GM21526 (cell line): ENCODE results near the gene TLE5.
"Not testable (repeated sequence)": the region's sequence is repeated elsewhere in the genome, so short reads cannot be mapped to it uniquely, and the experiment has no call there.

Experiments
- ATAC-seq: cut with Tn5 transposase; IDR thresholded peaks from one replicate; pipeline ENCODE4 v1.9.1; 2021; ENCODE audit warnings: moderate library complexity; ENCODE audit not compliant: unreplicated experiment, low FRiP score

TLE5 gene

GRCh38 chr19:3096902-3097326, 34.6 kb upstream of the TLE5 start:
- ATAC-seq, result no peak

GRCh38 chr19:3096267-3096901, 34.1 kb upstream of the TLE5 start:
- no peak for ATAC-seq

GRCh38 chr19:3095441-3096191, 33.3 kb upstream of the TLE5 start:
- no peak for ATAC-seq

DNA sequence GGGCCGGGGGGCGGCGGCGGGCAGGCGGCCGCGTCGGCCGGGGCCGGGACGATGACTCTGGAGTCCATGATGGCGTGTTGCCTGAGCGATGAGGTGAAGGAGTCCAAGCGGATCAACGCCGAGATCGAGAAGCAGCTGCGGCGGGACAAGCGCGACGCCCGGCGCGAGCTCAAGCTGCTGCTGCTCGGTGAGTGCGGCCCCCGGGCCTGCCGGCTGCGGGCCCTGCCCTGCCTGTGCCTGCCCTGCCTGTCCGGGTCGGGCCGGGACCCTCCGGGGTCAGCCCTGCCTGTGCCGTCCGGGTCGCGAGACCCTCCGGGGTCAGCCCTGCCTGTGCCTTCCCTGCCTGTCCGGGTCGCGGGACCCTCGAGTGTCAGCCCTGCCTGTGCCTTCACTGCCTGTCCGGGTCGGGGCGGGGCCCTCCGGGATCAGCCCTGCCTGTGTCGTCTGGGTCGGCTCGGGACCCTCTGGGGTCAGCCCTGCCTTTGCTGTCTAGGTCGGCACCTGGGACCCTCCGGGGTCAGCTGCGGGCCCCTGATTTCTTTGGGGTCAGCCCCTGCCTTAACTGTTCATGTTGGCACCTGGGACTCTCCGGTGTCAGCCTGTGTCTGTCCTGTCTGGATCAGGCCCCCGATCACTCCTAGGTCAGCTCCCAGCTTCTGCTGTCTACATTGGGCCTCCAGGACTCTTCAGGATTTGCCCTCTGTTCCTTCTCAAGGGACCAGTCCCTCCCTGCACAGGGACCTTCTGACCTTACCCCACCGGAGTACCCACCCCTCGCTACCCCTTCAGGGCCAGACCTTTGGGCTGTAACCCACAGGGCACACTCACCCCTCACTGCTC, 32.5 kb upstream of the TLE5 start:
- no peak for ATAC-seq

GRCh38 chr19:3089299-3089855, 27.1 kb upstream of the TLE5 start:
- not testable (repeated sequence) for ATAC-seq

DNA sequence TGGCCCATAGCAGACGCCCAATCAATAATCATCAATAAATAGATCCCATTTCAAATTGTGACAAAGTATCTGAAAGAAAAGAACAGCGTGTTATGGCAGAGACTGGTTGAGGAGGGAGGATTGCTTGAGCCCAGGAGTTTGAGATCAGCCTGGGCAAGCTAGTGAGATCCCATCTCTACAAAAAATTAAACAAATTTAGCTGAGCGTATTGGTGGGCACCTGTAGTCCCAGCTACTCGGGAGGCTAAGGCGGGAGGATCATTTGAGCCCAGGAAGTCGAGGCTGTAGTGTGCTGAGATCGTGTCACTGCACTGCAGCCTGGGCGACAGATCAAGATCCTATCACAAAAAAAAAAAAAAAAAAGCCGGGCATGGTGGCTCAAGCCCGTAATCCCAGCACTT, 25.5 kb upstream of the TLE5 start:
- ATAC-seq, result no peak

DNA sequence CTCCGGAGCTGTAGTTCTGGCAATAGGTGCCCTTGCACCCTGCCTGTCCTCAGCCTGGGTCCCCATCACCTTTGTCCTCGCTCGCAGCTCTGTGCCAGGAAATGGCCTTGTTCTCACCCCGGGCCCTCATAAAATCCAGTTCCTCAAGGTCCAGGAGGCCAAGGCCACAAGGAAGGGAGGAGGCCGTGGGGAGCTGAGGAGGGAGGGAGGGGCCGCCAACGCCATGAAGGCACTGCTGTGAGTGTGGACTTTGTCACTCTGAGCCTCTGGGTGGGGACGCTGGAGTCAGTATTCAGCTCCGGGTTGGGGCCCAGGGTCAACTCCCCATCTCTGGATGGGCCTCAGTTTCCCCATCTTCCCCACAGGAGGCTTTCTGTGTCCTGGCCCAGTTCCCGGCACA, 22.6 kb upstream of the TLE5 start:
- ATAC-seq, result no peak

- no peak for ATAC-seq
These were observed 21.7 kb upstream of the TLE5 start for GRCh38 chr19:3083964-3084363.

- no peak for ATAC-seq
These were observed 20.0 kb upstream of the TLE5 start for GRCh38 chr19:3082331-3082730.

DNA sequence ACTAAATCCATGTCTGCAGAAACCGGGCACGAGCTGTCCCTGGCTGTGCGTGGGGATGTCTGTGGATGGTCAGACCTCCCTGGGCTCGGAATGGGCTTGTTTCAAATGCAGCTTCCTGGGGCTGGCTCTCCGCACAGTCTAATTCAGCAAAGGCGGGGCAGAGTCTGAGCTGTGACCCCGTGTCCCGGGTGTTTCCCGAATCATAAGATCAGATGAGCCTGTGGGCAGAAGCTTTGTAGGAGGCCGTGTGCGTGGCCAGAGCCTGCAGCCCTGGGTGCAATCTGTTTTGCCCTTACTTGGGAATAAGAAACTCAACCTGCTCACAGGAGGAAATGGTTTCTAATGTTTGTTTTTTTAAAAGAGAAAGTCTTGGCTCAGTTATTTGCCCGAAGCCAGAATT, 18.0 kb upstream of the TLE5 start:
- ATAC-seq, result no peak

GRCh38 chr19:3079578-3079977, 17.3 kb upstream of the TLE5 start:
- ATAC-seq, result no peak

GRCh38 chr19:3075605-3076431, 13.5 kb upstream of the TLE5 start:
- ATAC-seq, result no peak

GRCh38 chr19:3073931-3074595, 11.8 kb upstream of the TLE5 start:
- ATAC-seq, result no peak

GRCh38 chr19:3073159-3073563, 10.9 kb upstream of the TLE5 start:
- no peak for ATAC-seq

DNA sequence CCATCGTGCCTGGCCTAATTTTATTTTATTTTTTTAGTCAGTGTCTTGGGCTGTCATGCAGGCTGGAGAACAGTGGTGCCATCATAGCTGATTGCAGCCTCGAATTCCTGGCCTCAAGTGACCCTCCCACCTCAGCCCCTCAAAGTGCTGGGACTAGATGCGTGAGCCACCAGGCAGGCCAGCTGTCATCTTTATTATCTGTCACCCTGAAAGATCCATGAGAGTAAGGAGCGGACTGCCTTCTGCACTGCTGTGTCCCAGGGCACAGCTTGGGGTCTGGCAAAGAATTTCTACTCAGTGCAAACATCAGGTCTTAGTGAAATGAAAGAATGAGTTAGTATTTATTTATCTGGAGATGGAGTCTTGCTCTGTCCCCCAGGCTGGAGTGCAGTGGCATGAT, 9.5 kb upstream of the TLE5 start:
- no peak for ATAC-seq

DNA sequence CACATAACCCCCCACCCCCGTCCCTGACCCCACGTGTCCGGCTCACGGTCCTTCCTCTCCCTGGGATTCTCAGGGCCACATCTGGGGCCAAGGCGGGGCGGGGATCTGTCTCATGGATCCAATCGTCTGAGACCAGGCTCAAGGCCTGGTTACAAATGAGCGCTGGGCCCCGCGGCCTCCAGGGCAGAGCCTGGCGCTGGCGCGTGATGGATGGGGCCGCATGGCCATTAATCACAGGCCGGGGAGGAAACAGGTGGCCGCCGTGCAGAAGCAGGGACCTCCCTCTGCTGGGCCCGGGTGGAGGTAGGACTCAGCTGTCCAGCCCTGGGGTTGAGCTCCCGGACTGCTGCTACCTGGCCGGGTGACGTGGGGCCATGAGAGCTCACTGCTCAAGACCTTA, 5.8 kb upstream of the TLE5 start:
- ATAC-seq, result no peak

GRCh38 chr19:3067563-3067962, 5.3 kb upstream of the TLE5 start:
- ATAC-seq, result no peak

DNA sequence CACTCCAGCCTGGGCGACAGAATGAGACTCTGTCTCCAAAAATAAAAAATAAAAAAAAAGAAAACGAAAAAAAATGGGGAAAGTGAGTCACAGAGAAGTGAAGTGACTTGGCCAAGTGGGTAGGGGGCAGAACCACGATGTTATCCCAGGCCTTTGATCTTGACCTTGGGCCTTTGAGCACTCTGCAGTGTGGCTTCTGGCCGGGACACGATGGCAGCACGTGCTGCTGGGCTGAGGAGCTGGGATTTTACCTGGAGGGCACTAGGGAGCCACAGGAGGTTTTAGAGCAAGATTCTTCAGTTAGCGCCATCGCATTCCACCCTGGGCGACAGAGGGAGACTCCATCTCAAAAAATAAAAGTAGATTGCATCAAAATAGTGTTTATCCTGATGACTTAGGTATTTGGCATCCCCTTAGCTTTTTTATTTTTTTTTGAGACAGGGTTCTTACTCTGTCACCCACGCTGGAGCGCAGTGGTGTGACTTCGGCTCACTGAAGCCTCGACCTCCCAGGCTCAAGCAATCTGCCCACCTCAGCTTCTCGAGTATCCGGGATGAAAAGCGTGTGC, 4.3 kb upstream of the TLE5 start:
- ATAC-seq, result no peak

DNA sequence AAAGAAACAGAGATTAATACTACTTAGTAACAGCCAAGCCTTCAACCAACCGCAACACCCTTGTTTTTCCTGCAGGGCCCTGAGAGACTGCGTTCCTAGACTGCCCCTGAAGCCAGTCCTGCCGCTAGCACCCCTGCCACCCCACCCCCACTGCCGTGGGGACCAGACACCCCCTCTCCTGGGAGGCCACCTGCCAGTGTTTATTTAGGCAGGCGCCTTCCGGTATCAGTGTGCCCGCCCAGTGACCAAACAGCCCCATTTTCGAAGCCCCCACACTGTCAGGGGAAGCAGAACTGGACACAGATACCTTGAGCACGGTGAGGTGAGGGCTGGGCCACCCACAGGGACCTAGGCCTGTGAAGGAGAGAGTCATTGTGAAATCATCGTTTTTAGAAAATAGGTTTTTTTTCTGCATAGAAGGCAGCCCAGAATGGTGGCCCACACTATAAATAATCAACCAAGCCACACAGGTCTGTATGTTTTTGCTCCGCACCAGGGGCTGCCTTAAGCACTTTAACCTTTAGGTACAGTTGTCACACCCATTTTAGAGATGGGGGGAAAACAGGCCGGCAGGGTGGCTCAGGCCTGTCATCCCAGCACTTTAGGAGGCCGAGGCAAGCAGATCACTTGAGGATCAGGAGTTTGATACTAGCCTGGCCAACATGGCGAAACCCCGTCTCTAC, 3.5 kb upstream of the TLE5 start:
- no peak for ATAC-seq
